Suprapubic skin (tissue), 4 donors: ENCODE measurements around the gene NFKBIE.

Source experiments
- POLR2A ChIP-seq, 2 donors: fragments of 450-650 bp; IDR thresholded peaks; one replicate each; pipeline ENCODE4 v1.6.1; 2017; ENCODE audit warnings: antibody characterized with exemption in 2 of 2, mild to moderate bottlenecking in 2 of 2, moderate library complexity in 2 of 2
- POLR2AphosphoS5 ChIP-seq, 3 donors: sonication (generic); formaldehyde crosslinking; IDR thresholded peaks; one replicate each; pipeline ENCODE4 v1.6.1; 2017; ENCODE audit warnings: antibody characterized with exemption in 3 of 3
- TF ChIP-seq, protein P1 (sequence below), 2 donors: fragments of 200-600 bp in 1 of 2; fragments of 450-650 bp in 1 of 2; sonication (generic) in 1 of 2; IDR thresholded peaks; one replicate each; pipeline ENCODE4 v1.5.1; 2016 to 2019; ENCODE audit warnings: antibody characterized with exemption in 2 of 2, mild to moderate bottlenecking in 1 of 2, moderate library complexity in 1 of 2

DNA sequence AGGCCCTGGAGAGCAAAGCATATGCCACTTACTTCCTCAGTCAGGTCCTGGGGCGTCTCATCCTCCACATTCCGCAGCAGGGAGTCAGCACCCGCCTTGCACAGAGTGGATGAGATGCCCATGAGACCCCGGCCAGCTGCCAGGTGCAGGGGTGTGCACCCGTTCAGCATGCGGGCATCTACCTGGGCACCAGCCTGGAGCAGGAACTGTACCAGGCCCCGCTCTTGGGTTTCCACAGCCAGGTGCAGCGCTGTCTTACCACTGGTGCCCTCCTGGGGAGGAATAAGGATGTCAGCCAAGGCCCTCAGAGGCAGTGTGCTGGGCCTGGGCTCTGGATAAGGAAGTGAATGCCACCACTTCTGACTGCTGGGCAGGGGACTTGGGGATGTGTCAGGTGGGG is 5.3 kb downstream of the NFKBIE start:
- TF ChIP-seq, protein P1, sequence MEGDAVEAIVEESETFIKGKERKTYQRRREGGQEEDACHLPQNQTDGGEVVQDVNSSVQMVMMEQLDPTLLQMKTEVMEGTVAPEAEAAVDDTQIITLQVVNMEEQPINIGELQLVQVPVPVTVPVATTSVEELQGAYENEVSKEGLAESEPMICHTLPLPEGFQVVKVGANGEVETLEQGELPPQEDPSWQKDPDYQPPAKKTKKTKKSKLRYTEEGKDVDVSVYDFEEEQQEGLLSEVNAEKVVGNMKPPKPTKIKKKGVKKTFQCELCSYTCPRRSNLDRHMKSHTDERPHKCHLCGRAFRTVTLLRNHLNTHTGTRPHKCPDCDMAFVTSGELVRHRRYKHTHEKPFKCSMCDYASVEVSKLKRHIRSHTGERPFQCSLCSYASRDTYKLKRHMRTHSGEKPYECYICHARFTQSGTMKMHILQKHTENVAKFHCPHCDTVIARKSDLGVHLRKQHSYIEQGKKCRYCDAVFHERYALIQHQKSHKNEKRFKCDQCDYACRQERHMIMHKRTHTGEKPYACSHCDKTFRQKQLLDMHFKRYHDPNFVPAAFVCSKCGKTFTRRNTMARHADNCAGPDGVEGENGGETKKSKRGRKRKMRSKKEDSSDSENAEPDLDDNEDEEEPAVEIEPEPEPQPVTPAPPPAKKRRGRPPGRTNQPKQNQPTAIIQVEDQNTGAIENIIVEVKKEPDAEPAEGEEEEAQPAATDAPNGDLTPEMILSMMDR (IDR thresholded peaks at IDR 0.05): no peak
- TF ChIP-seq POLR2AphosphoS5 (IDR thresholded peaks at IDR 0.05): no peak
- no peak for TF ChIP-seq POLR2A (IDR thresholded peaks at IDR 0.05)
